ENCODE data around the gene SUN2.

GRCh38 chr22:38750104-38750503 is 5.7 kb downstream of the SUN2 start:
- TF ChIP-seq CTCF (conservative IDR thresholded peaks at IDR 0.05; ENCODE audit: low read depth, low read length) (no peak), EZH2 (IDR thresholded peaks at IDR 0.05; ENCODE audit: borderline replicate concordance, low read depth, low read length, poor library complexity, severe bottlenecking) (no peak)
